GM21390 (cell line): ENCODE results near the gene IPO5.
A peak's percentile ranks its signal among the peaks of the same experiment; 100 is the strongest.
"Not testable (repeated sequence)": the region's sequence is repeated elsewhere in the genome, so short reads cannot be mapped to it uniquely, and the experiment has no call there.

ENCODE experiments used
- ATAC-seq: cut with Tn5 transposase; IDR thresholded peaks from one replicate; pipeline ENCODE4 v1.9.1; 2021; ENCODE audit not compliant: unreplicated experiment

IPO5 gene

GRCh38 chr13:97948041-97948440 is 5.4 kb upstream of the IPO5 start:
- ATAC-seq: no peak

- ATAC-seq: not testable (repeated sequence)
Measured at GRCh38 chr13:97949316-97949715, 4.2 kb upstream of the IPO5 start.

GRCh38 chr13:97951376-97951775 is 2.1 kb upstream of the IPO5 start:
- ATAC-seq: no peak

- ATAC-seq: peak; percentile 91
Measured at GRCh38 chr13:97952831-97953230, 644 bp upstream of the IPO5 start.

GRCh38 chr13:97961340-97961739 is 7.9 kb downstream of the IPO5 start:
- ATAC-seq: no peak

- no peak for ATAC-seq
Measured at GRCh38 chr13:97962887-97963286, 9.4 kb downstream of the IPO5 start.

- no peak for ATAC-seq
Measured at GRCh38 chr13:97967226-97967625, 13.8 kb downstream of the IPO5 start.

GRCh38 chr13:97967948-97968347 is 14.5 kb downstream of the IPO5 start:
- ATAC-seq: no peak

- ATAC-seq: no peak
Measured at GRCh38 chr13:97971519-97971918, 18.0 kb downstream of the IPO5 start.

GRCh38 chr13:97974773-97975172 is 21.3 kb downstream of the IPO5 start:
- ATAC-seq: no peak

- no peak for ATAC-seq
Measured at GRCh38 chr13:97975280-97975847, 21.9 kb downstream of the IPO5 start.

GRCh38 chr13:97975848-97976609 is 22.6 kb downstream of the IPO5 start:
- ATAC-seq: peak; percentile 87

GRCh38 chr13:97976610-97977521 is 23.4 kb downstream of the IPO5 start:
- ATAC-seq: peak; percentile 31

GRCh38 chr13:97977982-97978381 is 24.5 kb downstream of the IPO5 start:
- no peak for ATAC-seq

GRCh38 chr13:97978651-97979050 is 25.2 kb downstream of the IPO5 start:
- no peak for ATAC-seq

GRCh38 chr13:97979051-97979450 is 25.6 kb downstream of the IPO5 start:
- no peak for ATAC-seq

GRCh38 chr13:97979556-97979955 is 26.1 kb downstream of the IPO5 start:
- no peak for ATAC-seq

GRCh38 chr13:97982286-97982685 is 28.8 kb downstream of the IPO5 start:
- no peak for ATAC-seq

GRCh38 chr13:97986835-97987234 is 33.4 kb downstream of the IPO5 start:
- ATAC-seq: peak; percentile 92

- ATAC-seq: no peak
Measured at GRCh38 chr13:97999653-98000052, 46.2 kb downstream of the IPO5 start.

- ATAC-seq: no peak
Measured at GRCh38 chr13:98004107-98004506, 50.6 kb downstream of the IPO5 start.

GRCh38 chr13:98004997-98005396 is 51.5 kb downstream of the IPO5 start:
- not testable (repeated sequence) for ATAC-seq
